GM19035 (cell line): Measurements from ENCODE around the gene MTG2.

Source experiments
- ATAC-seq: cut with Tn5 transposase; IDR thresholded peaks from one replicate; pipeline ENCODE4 v1.9.1; 2021; ENCODE audit not compliant: unreplicated experiment

MTG2 gene

DNA sequence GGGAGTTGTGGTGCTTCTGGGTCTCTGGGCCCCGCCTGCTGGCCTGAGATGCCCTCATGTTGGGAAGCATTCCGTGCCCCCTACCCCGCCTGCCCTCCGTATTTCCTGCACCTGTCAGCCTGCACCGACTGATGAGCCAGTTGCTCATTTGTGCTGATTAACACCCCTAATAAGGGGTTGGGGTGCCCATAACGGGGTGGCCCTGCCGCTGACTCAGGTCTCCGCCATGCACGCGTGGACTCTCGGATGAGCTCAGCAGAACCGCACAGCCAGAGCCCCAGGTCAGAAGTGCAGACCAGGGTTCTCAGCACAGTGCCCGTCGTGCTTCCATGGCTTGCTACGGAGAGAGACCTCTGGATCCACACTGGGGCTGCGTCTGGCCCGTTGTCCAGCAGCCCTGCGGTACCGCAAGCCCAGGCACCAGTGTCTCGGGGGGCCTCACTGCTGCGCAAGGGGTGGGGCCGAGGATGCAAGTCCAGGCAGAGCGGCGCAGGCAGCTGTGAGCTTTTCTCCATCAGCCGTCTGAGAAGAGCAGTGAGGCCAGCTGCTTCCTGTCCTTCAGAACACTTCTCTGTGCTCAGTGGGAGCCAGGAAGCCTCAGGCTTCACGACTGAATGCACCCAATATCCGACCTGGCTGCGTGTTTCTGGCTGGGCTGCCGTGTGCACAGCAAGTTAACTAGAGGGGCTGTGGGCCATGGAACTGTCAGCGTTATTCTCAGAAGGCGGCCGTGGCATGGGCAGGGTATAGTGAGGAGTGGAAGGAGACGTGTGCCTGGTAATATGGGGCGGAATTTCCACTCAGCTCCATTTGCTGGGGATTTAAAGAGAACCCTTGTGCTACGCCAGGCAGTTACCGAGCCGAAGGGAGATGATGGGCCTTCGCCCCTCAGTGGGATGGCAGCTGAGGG, 18.6 kb downstream of the MTG2 start:
- no peak for ATAC-seq

DNA sequence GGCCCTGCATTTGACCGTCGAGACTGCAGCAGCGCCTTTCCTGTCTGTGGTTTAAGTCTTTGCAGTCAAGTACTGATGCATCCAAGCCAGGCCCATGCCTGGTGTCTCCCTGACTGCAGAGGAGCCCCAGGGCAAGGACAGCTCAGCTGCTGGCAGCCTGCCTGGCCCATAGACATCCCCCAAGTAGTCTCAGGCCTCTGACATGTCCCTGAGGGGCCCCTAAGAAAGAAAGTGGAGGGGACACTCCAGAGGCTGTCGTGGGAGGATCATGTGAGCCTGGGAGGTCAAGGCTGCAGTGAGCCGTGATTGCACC, 19.2 kb downstream of the MTG2 start:
- ATAC-seq = no peak

DNA sequence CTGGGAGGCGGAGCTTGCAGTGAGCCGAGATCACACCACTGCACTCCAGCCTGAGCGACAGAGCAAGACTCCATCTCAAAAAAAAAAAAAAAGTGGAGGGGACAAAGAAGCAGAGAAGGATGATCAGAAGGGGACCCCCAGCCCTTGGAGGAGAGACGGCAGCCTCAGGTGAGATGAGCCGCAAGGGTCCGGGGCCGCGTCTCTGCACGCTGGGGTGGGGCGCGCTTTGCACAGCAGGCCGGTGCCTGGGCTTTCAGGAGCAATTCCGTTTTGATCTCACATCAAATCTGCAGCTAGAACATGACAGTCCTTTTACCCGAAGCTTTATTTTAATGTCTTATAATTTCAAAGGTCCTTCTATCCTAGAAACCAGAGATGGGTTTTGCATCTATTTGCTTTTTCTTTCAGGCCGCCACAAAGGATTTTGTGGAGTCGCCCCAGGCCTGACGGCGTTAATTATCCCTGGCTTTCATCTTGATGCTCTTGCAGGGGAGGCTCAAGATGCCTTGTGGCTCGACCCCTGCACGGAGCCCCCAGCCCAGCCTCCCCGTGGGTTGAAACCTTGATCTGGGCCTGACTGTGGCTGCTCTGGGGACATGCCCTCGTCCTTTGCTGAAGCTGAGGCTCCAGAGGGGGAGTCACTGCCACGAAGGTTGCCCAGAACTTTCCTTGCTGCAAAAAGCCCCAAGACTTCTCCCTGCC, 20.0 kb downstream of the MTG2 start:
- ATAC-seq = no peak

DNA sequence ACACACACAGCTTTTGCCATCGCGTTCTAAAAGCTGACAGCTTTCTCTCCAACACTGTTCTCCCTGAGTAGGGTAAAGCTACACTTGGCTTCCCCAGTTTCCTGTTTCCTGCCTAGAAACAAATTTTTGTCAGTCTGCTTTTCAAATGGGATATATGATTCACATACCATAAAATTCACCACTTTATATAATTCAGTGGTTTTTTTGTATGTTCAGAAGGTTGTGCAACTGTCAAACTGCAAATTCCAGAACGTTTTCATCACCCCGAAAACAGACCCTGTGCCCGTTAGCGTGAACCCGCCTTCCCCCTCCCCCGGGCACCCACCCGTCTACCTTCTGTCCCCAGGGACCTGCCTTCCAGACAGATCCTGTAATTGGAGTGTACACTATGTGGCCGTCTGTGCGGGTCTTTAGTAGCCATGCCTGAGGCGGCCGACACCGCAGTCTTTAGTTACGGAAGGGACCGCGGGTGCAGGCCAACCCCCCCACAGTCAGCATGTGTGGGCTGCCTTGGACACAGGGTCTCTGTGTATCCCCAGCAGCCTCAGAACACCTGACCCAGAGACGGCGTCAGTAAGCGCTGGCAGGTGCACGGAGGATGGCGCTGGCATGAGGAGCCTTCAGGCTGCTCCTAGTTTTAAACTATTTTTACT, 20.7 kb downstream of the MTG2 start:
- ATAC-seq = no peak

DNA sequence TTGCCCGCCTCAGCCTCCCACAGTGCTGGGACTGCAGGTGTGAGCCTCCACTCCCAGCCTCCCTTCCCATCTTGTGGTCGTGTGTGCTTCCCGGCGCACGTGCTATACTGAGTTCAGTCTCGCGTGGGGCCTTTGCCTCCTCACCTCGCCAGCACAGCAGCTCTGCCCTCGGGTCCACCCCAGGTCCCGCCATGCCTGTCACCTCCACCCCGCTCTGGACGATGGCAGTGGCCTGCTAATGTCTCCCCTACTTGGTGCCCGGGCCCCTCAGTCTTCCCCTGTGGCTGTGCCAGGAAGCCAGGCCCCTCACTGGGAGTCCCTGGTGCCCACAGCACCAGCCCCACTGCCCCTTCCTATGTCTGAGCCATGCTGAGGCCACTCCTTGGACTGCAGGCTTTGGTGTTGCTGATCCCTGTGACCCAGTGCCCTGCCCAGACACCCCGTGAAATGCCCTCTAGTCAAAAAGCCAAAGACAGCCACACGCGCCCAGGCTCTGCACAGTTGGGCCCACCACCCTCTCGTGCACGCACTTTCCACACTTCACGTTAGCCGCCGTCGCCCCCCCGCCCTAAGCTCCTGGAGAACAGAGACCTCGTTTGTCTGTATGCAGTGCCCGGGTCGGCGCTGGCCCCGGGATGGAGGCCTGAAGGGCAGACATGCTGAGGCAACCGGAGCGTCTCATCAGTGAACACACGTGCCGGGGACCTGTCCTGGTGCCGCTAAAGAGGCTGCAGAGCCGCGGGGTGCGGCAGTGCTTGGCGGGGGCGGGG, 23.0 kb downstream of the MTG2 start:
- no peak for ATAC-seq

DNA sequence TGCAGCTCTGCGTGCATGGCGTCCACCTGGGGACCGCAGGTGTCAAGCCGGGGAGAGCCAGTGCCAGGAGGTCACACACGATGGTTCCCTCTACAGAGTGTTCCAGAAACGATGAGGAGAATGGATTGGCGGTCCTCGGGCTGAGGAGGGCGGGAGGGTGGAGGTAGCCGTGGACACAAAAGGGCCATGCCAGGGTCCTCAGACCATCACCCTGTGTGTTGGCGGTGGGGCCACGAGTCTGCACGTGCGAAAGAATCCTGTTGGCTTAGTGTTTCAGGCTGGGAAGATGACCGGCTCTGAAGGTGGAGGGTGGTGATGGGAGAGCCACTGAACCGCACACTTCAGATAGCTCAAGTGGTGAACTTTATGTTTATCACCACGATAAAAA, 23.6 kb downstream of the MTG2 start:
- no peak for ATAC-seq

DNA sequence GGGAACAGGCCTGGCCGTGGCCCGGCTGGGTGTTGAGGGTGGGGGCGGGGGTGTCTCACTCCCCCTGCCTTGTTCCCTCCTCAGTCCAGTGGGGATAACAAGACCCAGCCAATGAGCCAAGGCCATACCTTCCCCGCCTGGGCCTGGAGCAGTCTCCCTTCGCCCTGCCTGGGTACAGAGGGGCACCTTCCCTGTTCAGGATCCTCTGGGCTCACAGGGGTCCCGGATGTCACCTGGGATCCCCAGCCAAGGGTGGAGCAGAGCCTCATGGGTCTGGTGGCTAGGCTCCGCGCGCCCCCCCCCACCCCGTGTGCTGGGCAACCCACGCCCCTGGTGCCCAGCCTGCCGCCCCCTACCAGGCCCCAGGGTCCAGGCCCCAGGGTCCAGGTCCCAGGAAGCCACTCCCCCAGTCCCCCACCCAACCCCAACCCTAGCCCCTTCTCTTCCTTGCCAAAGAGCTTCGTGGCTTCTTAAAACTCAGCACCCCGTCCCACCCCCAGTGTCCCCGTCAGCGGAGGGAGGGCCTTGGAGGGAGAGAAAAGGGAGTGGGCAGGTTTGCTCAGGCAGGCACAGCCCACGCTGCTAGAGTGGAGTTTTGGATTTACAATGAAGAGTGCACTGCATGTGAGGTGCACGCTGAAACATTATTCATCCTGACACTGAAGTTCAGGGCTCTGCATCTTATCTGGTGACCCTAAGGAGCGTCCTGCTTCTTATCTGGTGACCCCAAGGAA, 25.4 kb downstream of the MTG2 start:
- no peak for ATAC-seq

DNA sequence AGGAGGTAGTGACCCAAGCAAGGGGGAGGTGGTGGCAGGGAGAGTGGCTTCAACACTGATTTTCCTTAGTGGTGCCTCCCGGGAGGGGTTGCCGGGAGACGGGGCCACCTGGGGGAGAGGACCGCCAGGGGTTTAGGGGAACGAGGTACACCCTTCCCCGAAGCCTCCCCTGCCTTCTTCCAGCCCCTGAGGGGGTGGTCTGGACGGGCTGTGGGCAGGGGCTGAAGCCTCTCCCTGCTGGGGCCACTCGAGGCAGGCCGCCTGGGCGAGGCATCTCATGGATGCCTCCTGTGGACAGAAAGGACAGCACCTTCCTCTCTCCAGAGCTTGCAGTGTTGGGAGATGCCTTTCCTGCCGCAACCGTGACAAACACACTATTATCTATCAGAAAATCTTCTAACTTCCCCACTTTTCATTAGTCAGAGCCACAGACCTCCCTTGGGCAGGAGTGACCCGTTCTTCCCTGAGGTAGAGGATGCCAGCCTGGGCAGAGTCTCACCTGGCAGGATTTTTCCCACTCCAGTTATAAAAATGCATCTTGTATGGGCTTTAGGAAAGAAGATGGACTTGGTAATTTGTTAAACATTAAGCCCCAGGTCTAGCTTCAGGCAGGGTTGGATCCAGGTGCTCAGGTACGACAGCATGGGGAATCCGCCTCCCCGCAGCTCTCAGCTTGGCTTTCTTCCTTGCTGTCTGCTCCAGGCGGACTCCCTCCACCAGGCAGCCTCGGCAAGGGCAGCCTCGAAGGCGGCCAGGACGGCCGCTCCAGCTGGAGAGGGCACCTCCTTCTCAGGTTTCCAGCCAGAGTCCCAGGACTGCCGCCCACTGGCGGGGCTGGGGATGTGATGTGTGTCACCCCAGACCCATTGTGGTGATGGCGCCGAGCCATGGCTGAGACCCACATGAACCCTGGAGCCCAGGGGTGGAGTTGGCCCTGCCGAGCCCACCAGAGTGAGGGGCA, 26.2 kb downstream of the MTG2 start:
- ATAC-seq = no peak

DNA sequence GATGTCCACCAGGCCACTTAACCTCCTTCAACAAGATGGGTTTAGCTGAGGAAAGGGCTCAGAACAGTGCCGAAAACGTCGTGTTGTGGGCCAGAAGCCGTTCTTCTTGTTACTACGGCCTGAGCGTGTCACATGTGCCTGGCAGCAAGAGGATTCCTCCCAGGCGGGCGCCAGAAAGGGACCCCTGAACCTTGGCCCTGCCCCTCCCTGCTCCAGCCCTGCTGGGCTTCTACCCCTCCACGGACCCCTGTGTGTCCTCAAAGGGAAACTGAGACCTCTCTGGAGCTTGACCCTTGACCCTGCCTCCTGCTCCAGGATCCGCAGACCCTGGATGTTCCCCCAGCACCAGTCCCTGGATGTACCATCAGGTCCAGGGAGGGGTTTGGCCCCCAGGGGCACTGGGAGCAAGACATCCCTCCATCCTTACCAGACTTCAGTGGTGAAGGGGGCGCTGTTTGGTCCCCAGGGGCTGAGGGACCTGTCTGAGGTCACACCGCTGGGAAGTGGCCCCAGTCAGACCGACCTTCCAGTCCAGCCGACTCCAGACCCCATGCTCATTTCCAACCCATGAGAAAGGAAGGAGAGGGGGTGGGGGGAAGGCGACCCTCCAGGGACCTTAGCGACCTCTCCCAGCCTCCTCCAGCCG, 27.1 kb downstream of the MTG2 start:
- ATAC-seq = no peak

DNA sequence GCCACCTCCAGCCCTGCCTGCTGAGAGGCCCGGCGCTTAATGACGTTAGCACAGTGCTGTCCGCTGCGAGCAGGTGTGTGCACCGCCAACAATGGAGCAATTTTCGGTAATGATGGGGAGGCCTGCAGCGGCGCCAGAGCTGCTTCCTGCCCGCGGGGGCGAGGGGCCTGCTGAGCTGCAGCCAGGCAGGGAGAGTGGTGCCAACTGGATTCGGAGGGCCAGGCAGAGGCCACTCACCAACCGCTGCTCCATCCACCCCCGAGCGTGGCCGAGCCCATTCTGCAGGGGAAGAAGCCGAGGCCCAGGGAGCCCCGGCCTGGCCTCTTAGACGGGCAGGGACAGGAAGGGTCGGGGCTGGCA, 27.6 kb downstream of the MTG2 start:
- ATAC-seq = no peak

DNA sequence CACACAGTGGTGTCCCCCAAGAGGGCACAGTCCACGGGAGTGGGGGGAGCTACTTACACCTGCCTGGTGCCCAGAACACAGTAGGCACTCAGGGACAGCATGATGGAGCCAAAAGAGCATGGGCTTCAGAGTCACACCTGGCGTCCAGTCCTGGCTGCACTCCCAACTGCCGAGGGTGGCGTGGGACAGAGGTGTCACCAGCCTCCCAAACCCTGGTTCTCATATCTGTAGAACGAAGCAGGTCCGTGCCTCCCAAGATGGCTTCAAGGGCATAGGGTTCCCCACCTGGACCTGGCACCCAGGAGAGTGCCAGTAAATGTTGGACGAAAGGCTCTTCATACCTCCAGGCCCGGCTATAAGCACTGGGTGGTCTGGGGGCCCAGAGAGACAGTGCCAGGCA, 28.4 kb downstream of the MTG2 start:
- ATAC-seq = no peak

DNA sequence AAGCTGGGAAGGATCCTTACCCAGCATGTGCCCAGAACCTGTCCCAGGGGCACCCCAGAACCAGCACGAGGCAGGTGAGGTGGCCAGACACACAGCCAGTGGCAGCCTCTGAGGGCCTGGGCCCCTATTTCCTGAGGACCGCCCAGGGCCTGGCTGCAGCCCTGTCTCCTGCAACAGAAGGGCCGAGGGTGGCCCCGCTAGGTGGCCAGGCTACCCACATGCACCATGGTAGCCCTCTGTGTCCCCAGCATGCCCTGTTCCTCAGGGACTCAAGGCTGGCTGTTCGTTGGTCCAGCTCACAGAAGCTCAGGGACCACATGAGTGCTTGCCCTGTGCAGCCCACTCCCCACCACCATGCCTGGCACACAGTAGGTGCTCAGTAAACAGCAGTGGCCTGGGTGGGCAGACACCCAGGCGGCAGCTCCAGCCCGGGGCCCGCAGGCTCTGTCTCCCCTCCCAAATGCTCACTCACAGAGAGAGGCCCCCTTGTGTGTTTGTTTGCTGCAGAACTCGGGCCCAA, 29.0 kb downstream of the MTG2 start:
- no peak for ATAC-seq

DNA sequence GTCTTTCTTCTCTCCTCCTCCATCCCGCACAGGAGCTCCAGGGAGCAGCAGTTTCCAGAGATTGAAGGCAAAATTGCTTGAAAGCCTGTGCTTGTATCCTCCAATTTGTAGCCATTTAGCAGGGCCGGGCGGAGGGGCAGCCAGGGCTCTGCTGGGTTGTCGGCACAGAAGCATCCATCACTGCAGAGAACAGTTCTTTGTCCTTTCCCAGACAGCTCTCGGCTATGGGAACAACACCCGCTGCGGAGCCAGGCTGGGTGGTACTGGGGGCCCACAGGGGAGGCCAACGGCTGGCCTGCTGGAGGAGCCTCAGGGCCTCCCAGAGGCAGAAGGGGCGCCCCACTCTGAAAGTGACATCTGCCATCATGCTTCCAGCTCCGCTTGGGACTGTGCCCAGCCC, 29.5 kb downstream of the MTG2 start:
- no peak for ATAC-seq

DNA sequence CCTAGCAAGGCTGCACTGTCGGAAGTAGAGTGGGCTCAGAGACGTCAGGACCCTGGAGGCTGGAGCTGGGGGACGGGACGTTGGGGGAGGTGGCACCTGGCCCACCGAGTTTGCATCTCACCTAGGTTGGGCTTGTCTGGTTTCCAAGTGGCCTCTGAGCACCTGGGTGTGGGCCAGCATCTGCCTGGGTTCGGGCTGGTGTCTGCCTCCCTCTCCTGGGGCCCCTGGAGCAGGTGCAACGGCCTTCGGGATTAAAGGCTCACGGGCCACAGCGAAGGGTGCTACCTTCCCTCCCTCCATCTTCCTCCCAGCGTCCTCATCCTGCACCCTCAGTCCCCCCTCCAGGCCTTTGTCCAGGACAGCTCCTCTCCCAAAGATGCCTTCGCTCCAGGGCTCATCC, 31.2 kb downstream of the MTG2 start:
- ATAC-seq = no peak

DNA sequence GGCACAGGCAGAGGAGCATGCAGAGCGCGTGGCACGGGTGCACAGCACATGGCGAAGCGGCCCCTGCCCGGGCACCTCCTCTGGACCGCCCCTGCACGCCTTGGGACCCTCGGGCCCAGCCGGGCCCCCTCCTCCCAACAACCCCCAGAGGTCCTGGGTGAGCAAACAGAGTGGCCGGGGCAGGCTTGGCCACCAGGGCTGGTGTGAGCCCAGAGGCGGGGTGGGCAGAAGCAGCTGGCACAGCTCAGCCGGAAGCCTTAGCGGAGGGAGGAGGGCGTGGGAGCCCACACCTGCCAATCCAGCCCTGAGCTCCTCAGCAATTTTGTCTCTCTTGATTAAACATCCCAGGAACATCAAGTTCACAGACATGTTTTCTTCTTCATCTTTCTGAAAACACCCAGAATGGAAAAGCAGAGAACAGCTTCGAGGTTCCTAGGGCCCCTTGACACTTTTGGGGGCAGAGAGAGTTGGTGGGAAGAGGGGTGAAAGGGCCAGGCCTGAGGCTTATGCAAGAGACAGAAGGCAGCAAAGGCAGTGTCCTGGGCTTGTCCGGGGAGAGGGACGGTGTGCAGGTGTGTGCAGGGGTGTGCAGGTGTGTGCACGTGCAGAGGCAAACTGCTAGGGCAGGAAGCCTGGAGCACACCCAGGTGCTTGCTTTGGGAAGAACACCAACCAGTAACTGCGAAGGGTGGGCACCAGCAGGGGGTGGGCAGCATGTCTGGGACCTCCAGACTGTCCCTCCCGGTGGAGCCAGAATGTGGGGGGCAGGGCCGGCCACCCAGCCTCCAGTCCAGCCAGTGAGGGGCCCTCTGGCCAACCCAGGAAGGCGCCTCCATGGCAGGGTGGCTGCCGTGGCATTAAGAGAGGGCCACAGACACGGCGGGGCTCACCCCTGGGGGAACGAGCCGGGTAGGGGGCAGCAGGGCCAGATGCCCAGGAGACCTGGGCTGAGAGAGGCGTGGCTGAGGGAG, 32.5 kb downstream of the MTG2 start:
- ATAC-seq = no peak

DNA sequence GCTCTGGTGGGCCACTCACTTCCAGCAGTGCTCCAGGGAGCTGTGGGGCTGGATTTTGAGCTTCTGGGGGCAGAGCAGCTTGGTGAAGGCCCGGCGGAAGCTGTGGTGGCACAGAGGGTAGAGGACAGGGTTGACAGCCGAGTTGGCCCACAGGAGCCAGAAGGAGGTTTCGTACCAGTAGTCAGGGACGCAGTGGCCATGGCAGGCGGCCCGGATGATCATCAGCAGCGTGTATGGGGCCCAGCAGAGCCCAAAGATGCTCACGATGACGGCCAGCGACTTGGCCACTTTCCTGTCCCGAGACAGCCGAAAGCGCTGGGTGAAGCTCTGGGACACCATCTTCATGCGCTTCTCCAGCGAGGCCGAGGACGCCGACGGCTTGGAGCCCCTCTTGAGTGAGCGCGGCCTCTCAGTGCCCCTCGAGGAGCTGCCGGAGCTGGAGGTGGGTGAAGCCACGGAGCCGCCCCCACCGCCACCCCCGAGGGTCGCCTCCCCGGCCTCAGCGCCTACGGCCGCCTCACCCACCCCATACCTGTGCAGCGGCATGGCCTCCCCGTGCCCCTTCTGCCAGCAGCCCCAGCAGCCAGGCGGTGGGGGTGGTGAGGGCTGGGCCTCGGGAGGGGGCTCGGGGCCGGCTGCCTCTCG, 33.3 kb downstream of the MTG2 start:
- ATAC-seq = no peak
